K562 (cell line): ENCODE data around the gene TIGD4. TPM values are rescaled to one million over a fixed set of nuclear protein-coding genes. Genes with fewer than 3 reads are reported as not detected.

Experiments
- ATAC-seq: fragments of 200-7000 bp; cut with Tn5 transposase; 3 replicates; pipeline ENCODE4 v1.9.1; 2020; ENCODE audit warnings: moderate library complexity
- BruUV-seq: library from RNA; stranded (reverse); fragments of 400-500 nt; replicated peaks from 2 replicates; lab custom pipeline; 2021; lab: Mats Ljungman, UMichigan
- CTCF ChIA-PET: fragments of 300-600 bp; formaldehyde crosslinking; extraction: SDS; loops from one replicate; lab custom pipeline; 2021; ENCODE audit warnings: low intra/inter-chr PET ratio; lab: Yijun Ruan, JAX
- POLR2A ChIA-PET: fragments of 300-600, 350-650 bp; sonication (Branson Sonifier 250); formaldehyde crosslinking; extraction: SDS; loops from one replicate; lab custom pipeline; 2021; ENCODE audit warnings: antibody characterized with exemption, inconsistent platforms; lab: Yijun Ruan, JAX
- DNase-seq, 4 experiments: peaks; one replicate each; pipeline versions ENCODE4 v3.0.0 to v3.0.0-alpha.2; 2011 to 2018; ENCODE audit warnings: low spot score in 3 of 4, mixed read lengths in 3 of 4; ENCODE audit errors: extremely low read depth in 1 of 4
- FAIRE-seq: peaks from 2 replicates; lab custom pipeline; 2011; peaks lifted over from hg19 to GRCh38; lab: Jason Lieb, UNC
- H2AFZ ChIP-seq: 2 replicates; pipeline ENCODE4 v1.6.0; 2011; ENCODE audit warnings: low read depth, low read length, control low read depth, inconsistent platforms
- H3K27ac ChIP-seq: fragments of 200-600 bp; 3 replicates; pipeline ENCODE4 v1.8.0; 2011; ENCODE audit warnings: low read depth, mild to moderate bottlenecking, control low read depth, inconsistent platforms, low read length, moderate library complexity, mixed read lengths; ENCODE audit errors: extremely low read depth
- H3K27me3 ChIP-seq, 2 experiments: fragments of 300-600 bp in 1 of 2; 2 replicates in 1 of 2; 3 replicates in 1 of 2; pipeline versions ENCODE4 v1.6.0 to v1.8.0; 2011; ENCODE audit warnings: inconsistent platforms in 2 of 2, low read length in 2 of 2, mild to moderate bottlenecking in 1 of 2, mixed read lengths in 1 of 2, moderate library complexity in 1 of 2; ENCODE audit not compliant: control insufficient read depth in 2 of 2, insufficient read depth in 2 of 2
- H3K36me3 ChIP-seq: fragments of 300-600 bp; 3 replicates; pipeline ENCODE4 v1.8.0; 2011; ENCODE audit warnings: mild to moderate bottlenecking, low read length, inconsistent platforms; ENCODE audit not compliant: control insufficient read depth, insufficient read depth
- H3K4me1 ChIP-seq, 2 experiments: fragments of 200-600 bp in 1 of 2; replicated peaks in 1 of 2; 2 replicates in 1 of 2; 3 replicates in 1 of 2; pipeline versions ENCODE4 v1.5.1 to v1.8.0; 2011; ENCODE audit warnings: inconsistent platforms in 2 of 2, low read length in 2 of 2, mild to moderate bottlenecking in 1 of 2, mixed read lengths in 1 of 2, moderate library complexity in 1 of 2; ENCODE audit not compliant: control insufficient read depth in 2 of 2, insufficient read depth in 2 of 2
- H3K4me2 ChIP-seq: 2 replicates; pipeline ENCODE4 v1.6.1; 2011; ENCODE audit warnings: low read length, control low read depth, inconsistent platforms, mixed read lengths; ENCODE audit not compliant: insufficient read depth
- H3K4me3 ChIP-seq: fragments of 200-600 bp; sonication (generic), shearing (Covaris generic); 2 replicates; pipeline ENCODE4 v1.5.1; 2016; ENCODE audit warnings: control low read depth, inconsistent platforms
- H3K79me2 ChIP-seq: fragments of 200-600 bp; 3 replicates; pipeline ENCODE4 v1.8.0; 2011; ENCODE audit warnings: low read length, inconsistent platforms; ENCODE audit not compliant: control insufficient read depth, insufficient read depth
- H3K9ac ChIP-seq, 2 experiments: 2 replicates each; pipeline versions ENCODE4 v1.6.0 to v1.6.1; 2011; ENCODE audit warnings: low read depth in 2 of 2, low read length in 2 of 2, control low read depth in 1 of 2, inconsistent platforms in 1 of 2, mild to moderate bottlenecking in 1 of 2, mixed read lengths in 1 of 2; ENCODE audit not compliant: insufficient read depth in 1 of 2
- H3K9me1 ChIP-seq: one replicate; pipeline ENCODE4 v1.6.0; 2011; ENCODE audit warnings: inconsistent platforms, mild to moderate bottlenecking, low read length, moderate library complexity; ENCODE audit not compliant: control insufficient read depth, insufficient read depth
- H3K9me3 ChIP-seq: replicated peaks from 2 replicates; pipeline ENCODE4 v1.5.1; 2011; ENCODE audit warnings: low read depth, low read length, inconsistent platforms; ENCODE audit not compliant: control insufficient read depth, insufficient read depth
- H4K20me1 ChIP-seq: replicated peaks from 2 replicates; pipeline ENCODE4 v1.6.1; 2011; ENCODE audit warnings: low read length, inconsistent platforms, mixed read lengths; ENCODE audit not compliant: control insufficient read depth, insufficient read depth
- FUS ChIP-seq: fragments of 200-400 bp; formaldehyde crosslinking; optimal IDR thresholded peaks from 2 replicates; pipeline ENCODE3; 2017; ENCODE audit warnings: low read depth, low read length
- GATAD2A ChIP-seq: fragments of 450-650 bp; IDR thresholded peaks from 2 replicates; pipeline ENCODE4 v1.6.1; 2017
- MBD2 ChIP-seq: sonication (generic); IDR thresholded peaks from 2 replicates; pipeline ENCODE4 v1.6.1; 2016; ENCODE audit warnings: low read depth, borderline replicate concordance
- SLC30A9 ChIP-seq: fragments of 250-450 bp; sonication (Bioruptor Pico); IDR thresholded peaks from 2 replicates; pipeline ENCODE4 v1.8.0; 2022; ENCODE audit warnings: mild to moderate bottlenecking, moderate library complexity
- TCF7 ChIP-seq: sonication (generic); IDR thresholded peaks from 2 replicates; pipeline ENCODE4 v1.6.1; 2016; ENCODE audit warnings: antibody characterized with exemption, borderline replicate concordance
- ZFP36 ChIP-seq: fragments of 150-350 bp; IDR thresholded peaks from 2 replicates; pipeline ENCODE4 v1.6.1; 2018; ENCODE audit warnings: low read length, low read depth; ENCODE audit not compliant: partially characterized antibody
- ZNF165 ChIP-seq: fragments of 250-450 bp; sonication (Bioruptor Pico); IDR thresholded peaks from 2 replicates; pipeline ENCODE4 v1.4.0; 2020; ENCODE audit warnings: borderline replicate concordance
- WGBS: fragments of 100-300 bp; shearing (Covaris generic); methylation state at CpG from one replicate; pipeline ENCODE4 v1.1.6; 2016; ENCODE audit warnings: low coverage, mixed read lengths; ENCODE audit not compliant: insufficient coverage; ENCODE audit errors: missing lambda C conversion rate; 5-methylcytosine and 5-hydroxymethylcytosine counted together
- in situ Hi-C: fragments of 300-500 bp; cut with MboI; formaldehyde crosslinking; loops from 4 replicates; pipeline ENCODE4 v1.15.0; 2018; ENCODE audit warnings: inconsistent platforms, mixed read lengths
- intact Hi-C: fragments of 100-400 bp; cut with micrococcal nuclease; formaldehyde crosslinking; loops from 2 replicates; pipeline ENCODE4 v1.14.2; 2022
- polyA plus RNA-seq, 8 experiments: library from polyadenylated mRNA; depleted of rRNA in 4 of 8; stranded (reverse) in 5 of 8; unstranded in 3 of 8; fragments of >200 nt; fragmentation: Nextera tagmentation in 2 of 8; fragmentation: Illumina TruSeq in 1 of 8; extraction: Ambion mirVana in 2 of 8; extraction: Trizol in 1 of 8; gene quantifications; 2 replicates each; pipeline versions ENCODE4 v1.2.1 to v1.2.3, GENCODE V29; 2011 to 2014; ENCODE audit warnings: inconsistent platforms in 1 of 8, missing spikeins in 1 of 8
- total RNA-seq, 7 experiments: library from RNA; depleted of rRNA in 6 of 7; stranded (reverse); fragments of >200 nt in 6 of 7; fragmentation: Illumina TruSeq in 2 of 7; extraction: Trizol in 2 of 7; gene quantifications; 2 replicates each; pipeline versions ENCODE4 v1.2.1 to v1.2.3, GENCODE V29; 2011 to 2021; ENCODE audit warnings: low replicate concordance in 1 of 7
- TF ChIP-seq, protein P1 (sequence below): fragments of 150-350 bp; IDR thresholded peaks from 2 replicates; pipeline ENCODE4 v1.6.1; 2014; ENCODE audit warnings: low read depth, mild to moderate bottlenecking, low read length, borderline replicate concordance
- TF ChIP-seq, protein P2 (sequence below): sonication (generic); formaldehyde crosslinking; IDR thresholded peaks from 2 replicates; pipeline ENCODE4 v1.8.0; 2022; ENCODE audit warnings: missing genetic modification reagents, mild to moderate bottlenecking, borderline replicate concordance
- TF ChIP-seq, protein P3 (sequence below): fragments of 250-450 bp; sonication (Bioruptor Pico); IDR thresholded peaks from 2 replicates; pipeline ENCODE4 v1.5.0; 2021

Gene TIGD4
- total and polyA plus RNA-seq, 9 of the 15 experiments (the other 6 are each of a cell fraction or from before 2014, with no cell fraction given) = 0.07 to 0.28 (median 0.18) TPM

DNA sequence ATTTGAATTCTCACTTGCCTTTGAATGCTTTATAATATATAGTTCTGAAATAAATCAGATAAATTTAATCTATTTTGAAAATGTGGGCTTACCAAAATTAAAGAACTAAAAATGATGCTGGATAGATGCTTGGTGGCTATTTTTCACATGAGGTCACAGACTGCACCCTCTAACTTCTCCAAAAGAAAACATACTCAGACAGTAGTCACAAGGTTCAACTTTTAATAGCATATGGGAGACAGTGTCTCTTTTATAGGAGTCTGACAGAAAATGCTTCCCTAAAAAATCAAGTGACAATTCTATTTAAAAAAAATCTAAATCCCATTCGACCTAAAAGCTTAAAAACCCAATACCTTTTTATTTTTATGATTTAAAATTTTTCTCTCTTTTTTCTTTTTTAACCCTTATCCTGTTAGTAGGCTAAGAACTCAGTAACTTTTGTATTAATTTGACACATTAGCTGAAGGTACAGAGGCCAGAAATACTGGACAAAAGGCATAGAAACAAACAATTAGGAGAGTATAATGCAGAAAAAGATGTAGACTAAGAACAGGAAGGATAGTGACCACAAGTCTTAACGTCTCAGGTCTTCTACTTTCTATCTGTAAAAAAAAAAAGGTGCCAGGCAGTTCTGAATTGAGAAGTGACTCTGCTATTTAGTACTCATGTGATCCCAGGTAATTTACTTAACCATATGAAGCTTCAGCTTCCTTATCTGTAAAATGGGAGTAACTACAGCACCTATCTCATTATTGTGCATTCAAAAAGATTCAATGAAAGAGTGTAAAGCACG lies 7.6 kb downstream of the TIGD4 start:
- Histone ChIP-seq H3K9me1 (no peaks in the 10 kb centered on the region), H3K79me2 (no peaks in the 10 kb centered on the region), H3K4me3 (no peak overlapping the region), H2AFZ (no peak overlapping the region), H3K4me2 (no peak overlapping the region), H3K27ac (no peak overlapping the region), H3K27me3 (no peaks in the 10 kb centered on the region; a peak in 1 of 5 replicates), H4K20me1 (no peaks in the 10 kb centered on the region), H3K9ac (no peak overlapping the region), H3K4me1 (no peaks in the 10 kb centered on the region), H3K36me3 (no peaks in the 10 kb centered on the region), H3K9me3 (no peaks in the 10 kb centered on the region)
- DNase-seq (no peak), ATAC-seq (no peak), FAIRE-seq (no peak)
- no TSS peak for BruUV-seq
- ChIA-PET CTCF (interaction anchor here (0.6 to 0.7 kb wide), 2 partner anchors 723 to 1741 kb away, joined by 3 to 4 read pairs; no protein-coding TSS in a partner anchor), POLR2A (interaction anchor here (0.6 to 3.4 kb wide), 2 partner anchors 7 to 11 kb away, joined by 3 to 12 read pairs; partner anchors contain the start of genes ARFIP1 and TIGD4)
- TF ChIP-seq ZNF165 (CRISPR knock-in tag) = no peak
- TF ChIP-seq SLC30A9 = no peak
- TF ChIP-seq, protein P1, sequence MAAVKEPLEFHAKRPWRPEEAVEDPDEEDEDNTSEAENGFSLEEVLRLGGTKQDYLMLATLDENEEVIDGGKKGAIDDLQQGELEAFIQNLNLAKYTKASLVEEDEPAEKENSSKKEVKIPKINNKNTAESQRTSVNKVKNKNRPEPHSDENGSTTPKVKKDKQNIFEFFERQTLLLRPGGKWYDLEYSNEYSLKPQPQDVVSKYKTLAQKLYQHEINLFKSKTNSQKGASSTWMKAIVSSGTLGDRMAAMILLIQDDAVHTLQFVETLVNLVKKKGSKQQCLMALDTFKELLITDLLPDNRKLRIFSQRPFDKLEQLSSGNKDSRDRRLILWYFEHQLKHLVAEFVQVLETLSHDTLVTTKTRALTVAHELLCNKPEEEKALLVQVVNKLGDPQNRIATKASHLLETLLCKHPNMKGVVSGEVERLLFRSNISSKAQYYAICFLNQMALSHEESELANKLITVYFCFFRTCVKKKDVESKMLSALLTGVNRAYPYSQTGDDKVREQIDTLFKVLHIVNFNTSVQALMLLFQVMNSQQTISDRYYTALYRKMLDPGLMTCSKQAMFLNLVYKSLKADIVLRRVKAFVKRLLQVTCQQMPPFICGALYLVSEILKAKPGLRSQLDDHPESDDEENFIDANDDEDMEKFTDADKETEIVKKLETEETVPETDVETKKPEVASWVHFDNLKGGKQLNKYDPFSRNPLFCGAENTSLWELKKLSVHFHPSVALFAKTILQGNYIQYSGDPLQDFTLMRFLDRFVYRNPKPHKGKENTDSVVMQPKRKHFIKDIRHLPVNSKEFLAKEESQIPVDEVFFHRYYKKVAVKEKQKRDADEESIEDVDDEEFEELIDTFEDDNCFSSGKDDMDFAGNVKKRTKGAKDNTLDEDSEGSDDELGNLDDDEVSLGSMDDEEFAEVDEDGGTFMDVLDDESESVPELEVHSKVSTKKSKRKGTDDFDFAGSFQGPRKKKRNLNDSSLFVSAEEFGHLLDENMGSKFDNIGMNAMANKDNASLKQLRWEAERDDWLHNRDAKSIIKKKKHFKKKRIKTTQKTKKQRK = no peak
- no peak for TF ChIP-seq ZFP36
- TF ChIP-seq, protein P2, sequence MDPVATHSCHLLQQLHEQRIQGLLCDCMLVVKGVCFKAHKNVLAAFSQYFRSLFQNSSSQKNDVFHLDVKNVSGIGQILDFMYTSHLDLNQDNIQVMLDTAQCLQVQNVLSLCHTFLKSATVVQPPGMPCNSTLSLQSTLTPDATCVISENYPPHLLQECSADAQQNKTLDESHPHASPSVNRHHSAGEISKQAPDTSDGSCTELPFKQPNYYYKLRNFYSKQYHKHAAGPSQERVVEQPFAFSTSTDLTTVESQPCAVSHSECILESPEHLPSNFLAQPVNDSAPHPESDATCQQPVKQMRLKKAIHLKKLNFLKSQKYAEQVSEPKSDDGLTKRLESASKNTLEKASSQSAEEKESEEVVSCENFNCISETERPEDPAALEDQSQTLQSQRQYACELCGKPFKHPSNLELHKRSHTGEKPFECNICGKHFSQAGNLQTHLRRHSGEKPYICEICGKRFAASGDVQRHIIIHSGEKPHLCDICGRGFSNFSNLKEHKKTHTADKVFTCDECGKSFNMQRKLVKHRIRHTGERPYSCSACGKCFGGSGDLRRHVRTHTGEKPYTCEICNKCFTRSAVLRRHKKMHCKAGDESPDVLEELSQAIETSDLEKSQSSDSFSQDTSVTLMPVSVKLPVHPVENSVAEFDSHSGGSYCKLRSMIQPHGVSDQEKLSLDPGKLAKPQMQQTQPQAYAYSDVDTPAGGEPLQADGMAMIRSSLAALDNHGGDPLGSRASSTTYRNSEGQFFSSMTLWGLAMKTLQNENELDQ (CRISPR knock-in tag) = no peak
- TF ChIP-seq GATAD2A = no peak
- TF ChIP-seq TCF7 = no peak
- no peak for TF ChIP-seq FUS
- TF ChIP-seq MBD2 = no peak
- TF ChIP-seq, protein P3, sequence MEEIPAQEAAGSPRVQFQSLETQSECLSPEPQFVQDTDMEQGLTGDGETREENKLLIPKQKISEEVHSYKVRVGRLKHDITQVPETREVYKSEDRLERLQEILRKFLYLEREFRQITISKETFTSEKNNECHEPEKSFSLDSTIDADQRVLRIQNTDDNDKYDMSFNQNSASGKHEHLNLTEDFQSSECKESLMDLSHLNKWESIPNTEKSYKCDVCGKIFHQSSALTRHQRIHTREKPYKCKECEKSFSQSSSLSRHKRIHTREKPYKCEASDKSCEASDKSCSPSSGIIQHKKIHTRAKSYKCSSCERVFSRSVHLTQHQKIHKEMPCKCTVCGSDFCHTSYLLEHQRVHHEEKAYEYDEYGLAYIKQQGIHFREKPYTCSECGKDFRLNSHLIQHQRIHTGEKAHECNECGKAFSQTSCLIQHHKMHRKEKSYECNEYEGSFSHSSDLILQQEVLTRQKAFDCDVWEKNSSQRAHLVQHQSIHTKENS (CRISPR knock-in tag) = no peak
- intact Hi-C loops = no loop called here
- WGBS = 5% methylated on average over 3 of the region's 3 CpGs
- in situ Hi-C loops = no loop called here
